Sigmoid colon (tissue), 4 donors: ENCODE data around the gene MYLK.

ENCODE experiments used
- POLR2AphosphoS5 ChIP-seq, 4 donors: sonication (generic); formaldehyde crosslinking; IDR thresholded peaks; one replicate each; pipeline ENCODE4 v1.6.1; 2017; ENCODE audit warnings: antibody characterized with exemption in 4 of 4
- TF ChIP-seq, protein P1 (sequence below), 4 experiments: fragments of 450-650 bp in 3 of 4; fragments of 200-600 bp in 1 of 4; IDR thresholded peaks; one replicate each; pipeline ENCODE4 v1.5.1; 2016 to 2019; ENCODE audit warnings: antibody characterized with exemption in 4 of 4, mild to moderate bottlenecking in 3 of 4, moderate library complexity in 2 of 4

DNA sequence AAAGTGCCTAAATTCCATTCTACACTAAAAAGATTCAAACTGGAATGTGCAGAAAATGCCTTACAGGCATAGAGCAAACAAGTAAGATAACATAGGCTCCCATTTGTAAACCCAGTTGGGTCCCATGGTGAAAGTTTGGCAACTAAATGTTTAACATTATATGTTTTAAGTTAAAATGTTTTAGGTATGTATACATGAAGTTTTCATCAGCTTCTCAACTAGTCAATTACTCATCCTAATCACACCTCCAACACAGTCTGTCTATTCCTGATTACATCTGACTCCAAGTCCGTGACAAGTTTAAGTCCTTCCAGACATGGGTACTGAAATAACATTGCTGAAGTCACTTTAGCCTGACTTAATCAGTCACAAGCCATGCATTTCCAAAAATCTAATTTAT lies 25.0 kb downstream of the MYLK start:
- no peak for TF ChIP-seq POLR2AphosphoS5 (IDR thresholded peaks at IDR 0.05)
- TF ChIP-seq, protein P1, sequence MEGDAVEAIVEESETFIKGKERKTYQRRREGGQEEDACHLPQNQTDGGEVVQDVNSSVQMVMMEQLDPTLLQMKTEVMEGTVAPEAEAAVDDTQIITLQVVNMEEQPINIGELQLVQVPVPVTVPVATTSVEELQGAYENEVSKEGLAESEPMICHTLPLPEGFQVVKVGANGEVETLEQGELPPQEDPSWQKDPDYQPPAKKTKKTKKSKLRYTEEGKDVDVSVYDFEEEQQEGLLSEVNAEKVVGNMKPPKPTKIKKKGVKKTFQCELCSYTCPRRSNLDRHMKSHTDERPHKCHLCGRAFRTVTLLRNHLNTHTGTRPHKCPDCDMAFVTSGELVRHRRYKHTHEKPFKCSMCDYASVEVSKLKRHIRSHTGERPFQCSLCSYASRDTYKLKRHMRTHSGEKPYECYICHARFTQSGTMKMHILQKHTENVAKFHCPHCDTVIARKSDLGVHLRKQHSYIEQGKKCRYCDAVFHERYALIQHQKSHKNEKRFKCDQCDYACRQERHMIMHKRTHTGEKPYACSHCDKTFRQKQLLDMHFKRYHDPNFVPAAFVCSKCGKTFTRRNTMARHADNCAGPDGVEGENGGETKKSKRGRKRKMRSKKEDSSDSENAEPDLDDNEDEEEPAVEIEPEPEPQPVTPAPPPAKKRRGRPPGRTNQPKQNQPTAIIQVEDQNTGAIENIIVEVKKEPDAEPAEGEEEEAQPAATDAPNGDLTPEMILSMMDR (IDR thresholded peaks at IDR 0.05): no peak
